Measurements from ENCODE around the gene BABAM1. TPM values are rescaled to one million over a fixed set of nuclear protein-coding genes. Genes with fewer than 3 reads are reported as not detected.

The BABAM1 gene
- total RNA-seq, 4 donors from 2014 or later, result 54.6 to 66.8 (median 63.7) TPM

DNA sequence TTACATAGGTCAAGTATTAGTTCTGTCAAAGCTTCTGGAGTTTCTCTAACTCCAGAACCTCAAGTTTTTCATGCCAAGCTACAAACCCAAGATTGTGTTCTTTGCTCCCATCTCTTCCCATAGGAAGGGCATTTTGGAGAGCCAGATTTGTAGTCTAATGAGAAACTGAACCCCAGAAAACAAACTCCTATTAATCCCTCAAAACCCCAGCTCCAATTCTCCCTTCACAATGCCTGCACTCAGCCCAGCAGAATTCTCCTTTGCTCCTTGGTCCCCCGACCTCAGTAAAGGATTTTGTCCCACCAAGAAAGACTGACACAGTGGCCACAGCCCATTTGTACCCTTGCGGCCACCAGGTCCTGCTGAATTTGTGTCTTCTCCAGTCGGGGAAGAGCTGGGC is 11.1 kb upstream of the BABAM1 start:
- H3K4me1 ChIP-seq, result no peaks in the 10 kb centered on the region
- 81% methylated on average over 3 of the region's 3 CpGs for WGBS
- no peaks in the 10 kb centered on the region for H3K36me3 ChIP-seq
- H3K27me3 ChIP-seq, result no peaks in the 10 kb centered on the region
- TF ChIP-seq CTCF (IDR thresholded peaks at IDR 0.05) (no peak), POLR2A (IDR thresholded peaks at IDR 0.05) (no peak), EP300 (IDR thresholded peaks at IDR 0.05) (no peak), POLR2AphosphoS5 (IDR thresholded peaks at IDR 0.05) (no peak)
- H3K9me3 ChIP-seq, result no peaks in the 10 kb centered on the region
- DNase-seq (ENCODE audit: low spot score in 2 of 2), result no peak
- H3K27ac ChIP-seq, result no peak overlapping the region
- no peak overlapping the region for H3K4me3 ChIP-seq

GRCh38 chr19:17259118-17259780 is 8.0 kb upstream of the BABAM1 start:
- Histone ChIP-seq H3K27ac (no peak overlapping the region), H3K9me3 (no peaks in the 10 kb centered on the region), H3K4me1 (no peaks in the 10 kb centered on the region), H3K4me3 (no peak overlapping the region), H3K27me3 (no peaks in the 10 kb centered on the region), H3K36me3 (no peaks in the 10 kb centered on the region)
- 97% methylated on average over 7 of the region's 9 CpGs for WGBS
- no peak for DNase-seq (ENCODE audit: low spot score in 2 of 2)
- no peak for TF ChIP-seq EP300 (IDR thresholded peaks at IDR 0.05)
- no peak for TF ChIP-seq CTCF (IDR thresholded peaks at IDR 0.05)
- no peak for TF ChIP-seq POLR2A (IDR thresholded peaks at IDR 0.05)

DNA sequence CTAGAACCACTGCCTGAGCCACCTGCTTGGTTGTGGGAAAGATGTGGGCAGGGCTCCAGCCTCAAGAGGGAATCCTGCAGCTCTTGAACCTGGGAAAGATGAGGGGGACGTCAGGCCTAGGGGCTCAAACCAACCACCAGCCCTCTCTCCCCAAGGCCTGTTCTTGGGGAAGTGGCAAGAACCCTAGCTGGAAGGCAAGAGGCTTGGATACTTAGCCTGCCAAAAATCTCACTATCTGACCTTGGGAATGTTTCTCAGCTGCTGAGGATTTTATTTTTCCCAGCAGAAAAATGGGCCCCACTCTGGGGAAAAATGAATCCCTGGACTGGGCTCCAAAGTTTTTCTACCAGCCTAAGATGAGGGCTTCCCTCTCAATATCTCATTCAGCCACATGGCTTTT is 7.3 kb upstream of the BABAM1 start:
- DNase-seq (ENCODE audit: low spot score in 2 of 2), result no peak
- no peak overlapping the region for H3K27ac ChIP-seq
- H3K9me3 ChIP-seq, result no peaks in the 10 kb centered on the region
- 80% methylated on average over 1 of the region's 1 CpG for WGBS
- no peak for TF ChIP-seq POLR2A (IDR thresholded peaks at IDR 0.05)
- TF ChIP-seq EP300 (IDR thresholded peaks at IDR 0.05), result no peak
- TF ChIP-seq CTCF (IDR thresholded peaks at IDR 0.05), result no peak
- TF ChIP-seq POLR2AphosphoS5 (IDR thresholded peaks at IDR 0.05), result no peak
- no peaks in the 10 kb centered on the region for H3K4me1 ChIP-seq
- H3K27me3 ChIP-seq, result no peaks in the 10 kb centered on the region
- H3K36me3 ChIP-seq, result no peaks in the 10 kb centered on the region
- H3K4me3 ChIP-seq, result no peak overlapping the region

DNA sequence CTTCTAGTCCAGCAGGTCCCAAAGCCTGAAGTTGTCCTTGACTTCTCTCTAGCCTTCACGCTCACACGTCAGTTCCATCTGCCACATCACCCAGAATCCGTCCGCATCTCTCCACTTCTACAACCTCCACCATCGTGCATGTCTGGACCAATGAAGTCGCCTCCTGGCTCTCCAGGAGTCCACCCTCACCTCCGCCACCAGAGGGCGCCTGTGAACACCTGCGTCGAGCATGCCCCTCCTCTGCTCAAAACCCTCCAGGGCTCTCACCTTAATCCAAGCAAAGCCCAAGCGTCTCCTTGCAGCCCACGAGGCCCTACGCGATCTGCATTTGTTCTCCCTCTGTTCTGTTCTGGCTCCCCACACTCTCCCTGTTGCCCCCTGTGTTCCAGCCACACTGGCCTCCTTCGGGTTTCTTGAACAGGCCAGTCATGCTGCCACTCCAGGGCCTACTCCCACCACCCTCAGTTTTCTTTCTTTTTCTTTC is 6.4 kb upstream of the BABAM1 start:
- Histone ChIP-seq H3K4me1 (no peaks in the 10 kb centered on the region), H3K9me3 (no peaks in the 10 kb centered on the region), H3K4me3 (no peak overlapping the region), H3K27ac (no peak overlapping the region), H3K36me3 (no peaks in the 10 kb centered on the region), H3K27me3 (no peaks in the 10 kb centered on the region)
- TF ChIP-seq POLR2A (IDR thresholded peaks at IDR 0.05), result no peak
- peak; percentile 60 to 90 for TF ChIP-seq CTCF (IDR thresholded peaks at IDR 0.05)
- WGBS, result 16% methylated on average over 15 of the region's 15 CpGs
- DNase-seq (ENCODE audit: low spot score in 2 of 2), result peak in 1 of 2 donors; percentile 88

DNA sequence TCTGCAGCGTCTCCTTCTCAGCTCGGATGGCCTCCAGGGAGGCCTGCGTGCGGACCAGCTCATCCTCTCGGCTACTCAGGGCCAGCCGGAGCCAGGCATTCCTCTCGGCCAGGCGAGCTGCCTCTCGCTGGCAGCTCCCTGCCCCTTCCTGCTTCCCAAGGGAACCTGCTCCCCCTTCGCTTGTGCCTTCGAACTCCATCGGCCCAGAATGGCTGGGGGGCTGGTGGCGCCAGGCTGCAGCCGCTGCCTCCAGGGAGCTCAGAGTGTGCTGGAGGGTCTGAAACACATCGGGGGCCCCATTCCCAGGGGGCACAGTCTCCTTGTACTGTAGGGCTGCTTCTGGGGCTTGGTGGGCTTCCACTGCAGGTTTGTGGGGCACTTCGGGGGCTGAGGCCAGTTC is 4.7 kb upstream of the BABAM1 start:
- no peak overlapping the region for H3K27ac ChIP-seq
- H3K27me3 ChIP-seq, result no peaks in the 10 kb centered on the region
- H3K9me3 ChIP-seq, result no peaks in the 10 kb centered on the region
- H3K4me3 ChIP-seq, result no peak overlapping the region
- TF ChIP-seq POLR2AphosphoS5 (IDR thresholded peaks at IDR 0.05), result no peak
- TF ChIP-seq POLR2A (IDR thresholded peaks at IDR 0.05), result no peak
- TF ChIP-seq EP300 (IDR thresholded peaks at IDR 0.05), result no peak
- TF ChIP-seq CTCF (IDR thresholded peaks at IDR 0.05), result no peak
- no peaks in the 10 kb centered on the region for H3K36me3 ChIP-seq
- 51% methylated on average over 3 of the region's 16 CpGs for WGBS
- DNase-seq (ENCODE audit: low spot score in 2 of 2), result no peak
- H3K4me1 ChIP-seq, result peaks cover 5% of the 10 kb centered on the region

All from suprapubic skin (tissue), 4 donors.